GM06990 (cell line): Measurements from ENCODE around the gene NFATC2.

ENCODE experiments used
- DNase-seq: peaks from one replicate; pipeline ENCODE4 v3.0.0-alpha.2; 2011; ENCODE audit not compliant: insufficient read length; ENCODE audit errors: extremely low read depth
- H3K27me3 ChIP-seq: replicated peaks from 2 replicates; pipeline ENCODE4 v1.6.0; 2011; ENCODE audit warnings: low read length; ENCODE audit not compliant: control insufficient read depth, insufficient read depth
- H3K36me3 ChIP-seq: 2 replicates; pipeline ENCODE4 v1.5.1; 2011; ENCODE audit warnings: low read length; ENCODE audit not compliant: control insufficient read depth, insufficient read depth
- H3K4me3 ChIP-seq: replicated peaks from 2 replicates; pipeline ENCODE4 v1.5.1; 2011; ENCODE audit warnings: low read depth, mild to moderate bottlenecking, control low read depth, low read length
- CTCF ChIP-seq: IDR thresholded peaks from 2 replicates; pipeline ENCODE4 v1.5.1; 2011; ENCODE audit warnings: low read length, control low read depth, mild to moderate bottlenecking, inconsistent platforms; ENCODE audit not compliant: insufficient read depth, poor library complexity, severe bottlenecking

Gene NFATC2

DNA sequence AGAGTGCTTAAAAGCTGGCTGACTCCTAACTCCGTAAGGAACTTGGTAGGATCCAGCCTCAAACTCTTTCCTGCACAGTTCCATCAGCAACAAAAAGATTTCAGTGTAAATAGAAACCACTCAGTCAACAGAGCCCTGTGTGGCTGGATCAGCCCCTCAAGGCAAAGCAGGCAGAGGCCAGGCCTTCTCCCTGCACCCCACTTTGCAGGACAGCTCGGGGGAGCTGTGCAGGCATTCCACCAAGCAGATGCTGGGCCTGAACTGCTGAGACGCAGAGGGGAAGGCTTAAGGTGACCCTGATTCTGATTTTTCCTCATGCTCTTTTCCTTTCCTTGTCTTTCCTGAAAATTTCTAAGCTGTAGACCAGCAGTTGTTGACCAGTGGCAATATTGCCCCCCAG lies 91.5 kb downstream of the NFATC2 start:
- no peak for DNase-seq
- Histone ChIP-seq H3K36me3 (peaks cover 14% of the 10 kb centered on the region), H3K4me3 (no peak overlapping the region)

DNA sequence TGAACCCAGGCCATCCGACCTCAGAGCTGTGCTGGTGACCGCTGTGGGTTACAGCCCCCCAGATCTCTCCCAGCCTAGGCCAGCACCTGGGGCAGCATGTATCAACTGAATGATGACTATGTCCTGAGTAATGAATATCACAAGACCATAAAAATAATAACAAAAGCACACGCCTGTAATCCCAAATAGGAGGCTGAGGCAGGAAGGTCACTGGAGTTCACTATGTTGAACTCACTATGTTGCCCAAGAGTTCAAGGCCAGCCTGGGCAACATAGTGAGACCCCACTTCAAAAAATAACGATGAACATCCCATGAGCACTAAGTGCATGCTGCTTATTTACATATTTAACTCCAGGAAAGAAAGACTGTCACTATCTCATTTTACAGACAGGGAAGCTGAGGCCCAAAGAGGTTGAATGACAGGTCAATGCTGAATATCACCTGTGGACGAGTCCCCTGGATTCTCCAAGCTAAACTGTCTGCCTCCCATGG lies 92.3 kb downstream of the NFATC2 start:
- H3K4me3 ChIP-seq = no peak overlapping the region
- DNase-seq = no peak
- TF ChIP-seq CTCF = no peak
- peaks cover 14% of the 10 kb centered on the region for H3K36me3 ChIP-seq
- H3K27me3 ChIP-seq = no peaks in the 10 kb centered on the region

More for the DNA sequence above, 91.5 kb downstream of the NFATC2 start:
- H3K27me3 ChIP-seq = no peaks in the 10 kb centered on the region
- TF ChIP-seq CTCF = no peak

DNA sequence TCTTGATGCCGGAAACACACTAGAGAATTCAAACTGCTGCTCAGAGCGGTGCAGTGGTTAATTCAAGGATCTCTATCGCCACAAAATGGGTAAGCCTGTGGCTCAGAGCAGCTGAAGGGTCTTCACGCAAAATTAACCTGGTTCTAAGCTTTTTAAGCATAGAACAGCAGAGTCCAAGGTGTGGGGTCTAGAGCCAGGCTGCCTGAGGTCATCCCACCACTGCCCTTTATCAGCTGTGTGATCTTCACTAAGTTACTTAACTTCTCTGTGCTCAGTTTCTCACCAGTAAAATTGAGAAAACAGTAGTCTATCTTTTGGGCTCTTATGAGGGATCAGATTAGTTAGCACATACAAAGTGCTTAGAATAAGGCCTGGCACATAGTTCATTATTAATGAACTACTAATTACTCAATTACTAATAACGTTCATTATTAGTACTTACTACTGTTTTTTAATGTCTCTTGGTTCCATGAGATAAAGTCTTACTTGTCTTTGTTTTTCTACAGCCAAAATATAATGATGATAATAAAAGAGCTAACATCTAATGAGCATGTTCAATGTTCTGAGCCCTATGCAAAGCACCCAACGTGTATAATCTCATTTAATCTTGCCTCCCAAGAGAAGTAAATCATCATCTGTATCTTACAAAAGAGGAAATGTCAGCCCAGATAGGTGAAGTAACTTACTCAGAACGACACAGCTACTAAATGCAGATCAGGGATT lies 92.9 kb downstream of the NFATC2 start:
- Histone ChIP-seq H3K36me3 (peaks cover 14% of the 10 kb centered on the region), H3K4me3 (no peak overlapping the region), H3K27me3 (no peaks in the 10 kb centered on the region)
- no peak for TF ChIP-seq CTCF
- no peak for DNase-seq

- no peak overlapping the region for H3K4me3 ChIP-seq
- no peaks in the 10 kb centered on the region for H3K27me3 ChIP-seq
- TF ChIP-seq CTCF = no peak
- no peak for DNase-seq
- H3K36me3 ChIP-seq = peaks cover 13% of the 10 kb centered on the region
These were observed 94.8 kb downstream of the NFATC2 start for GRCh38 chr20:51447765-51448148.

DNA sequence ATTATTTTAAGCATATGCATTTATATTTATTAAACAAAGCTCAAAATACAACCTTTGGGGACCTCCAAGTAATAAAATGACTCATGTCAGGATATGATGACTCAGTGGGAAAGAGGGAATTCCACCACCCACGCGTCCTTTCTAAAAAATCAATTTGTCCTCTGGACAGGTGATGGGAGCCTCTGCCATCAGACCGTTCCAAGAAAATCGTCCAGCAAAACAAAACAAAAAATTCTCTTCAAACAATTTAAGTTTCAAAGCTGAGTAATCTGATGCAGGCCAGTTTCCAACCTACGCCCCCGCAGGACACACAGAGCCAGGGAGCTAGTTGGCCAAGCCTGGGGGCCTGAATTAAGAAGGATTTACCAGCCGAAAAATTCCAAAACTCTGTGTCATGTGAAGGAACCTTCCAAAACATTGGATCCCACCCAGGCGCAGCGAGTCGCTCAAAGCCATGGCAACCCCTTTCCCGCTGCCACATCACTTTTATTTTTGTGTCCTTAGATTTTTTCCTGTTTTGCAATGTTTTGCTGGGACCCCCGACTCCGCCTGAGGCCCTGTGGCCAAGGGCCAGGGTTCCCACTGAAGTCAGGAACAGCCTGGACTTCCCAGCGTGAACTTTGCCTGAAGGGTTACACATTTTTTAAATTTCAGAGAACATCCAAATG lies 95.3 kb downstream of the NFATC2 start:
- Histone ChIP-seq H3K4me3 (no peak overlapping the region), H3K27me3 (no peaks in the 10 kb centered on the region), H3K36me3 (peaks cover 11% of the 10 kb centered on the region)
- no peak for TF ChIP-seq CTCF
- no peak for DNase-seq
